GM19043 (cell line): Measurements from ENCODE around the gene CMTM2.

Experiments
- ATAC-seq: cut with Tn5 transposase; IDR thresholded peaks from one replicate; pipeline ENCODE4 v1.9.1; 2021; ENCODE audit warnings: low read depth; ENCODE audit not compliant: unreplicated experiment

Gene CMTM2

DNA sequence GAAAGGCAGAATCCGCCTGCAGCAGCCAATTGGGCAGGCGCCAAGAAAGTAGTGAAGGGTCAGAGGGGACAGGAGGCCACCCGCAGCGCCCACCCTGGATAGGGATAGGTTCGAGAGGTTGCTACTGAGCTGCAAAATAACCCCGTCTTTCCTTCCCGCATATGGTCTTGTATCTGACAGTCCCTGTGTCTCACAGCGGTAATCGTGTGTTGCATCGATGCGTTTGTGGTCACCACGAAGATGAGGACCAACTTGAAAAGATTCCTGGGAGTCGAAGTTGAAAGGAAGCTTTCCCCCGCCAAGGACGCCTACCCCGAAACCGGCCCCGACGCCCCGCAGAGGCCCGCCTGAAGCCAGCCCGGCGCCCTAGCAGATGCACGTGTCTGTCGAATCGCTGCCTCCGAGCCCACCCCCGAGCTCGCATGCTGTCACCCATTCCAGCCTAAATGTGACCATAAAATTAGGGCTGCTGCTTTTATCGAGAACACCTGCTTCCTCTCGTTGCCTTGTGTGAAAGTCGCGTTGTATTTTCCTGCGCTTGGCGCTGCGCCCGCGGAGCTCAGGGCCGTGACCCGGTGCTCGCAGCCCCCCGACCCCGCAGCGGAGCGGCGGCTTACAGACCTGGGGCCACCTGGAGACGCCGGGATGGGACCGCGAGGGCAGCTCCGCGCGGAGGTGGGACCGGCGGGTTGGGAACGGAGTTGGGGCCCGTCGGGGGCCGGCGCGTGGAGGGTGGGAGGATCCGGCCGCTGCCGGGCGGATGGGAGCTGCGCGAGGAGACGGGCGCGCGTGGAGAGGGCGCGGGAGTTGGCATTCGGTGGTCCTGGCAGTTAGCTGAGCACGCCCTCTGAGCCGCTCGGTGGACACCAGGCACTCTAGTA is at the start of gene CMTM2:
CMTM2 (plus strand) TSS at position 813 of the 881 bp plus-strand sequence. CDS start 145 bp downstream, outside the sequence.
- ATAC-seq: no peak

DNA sequence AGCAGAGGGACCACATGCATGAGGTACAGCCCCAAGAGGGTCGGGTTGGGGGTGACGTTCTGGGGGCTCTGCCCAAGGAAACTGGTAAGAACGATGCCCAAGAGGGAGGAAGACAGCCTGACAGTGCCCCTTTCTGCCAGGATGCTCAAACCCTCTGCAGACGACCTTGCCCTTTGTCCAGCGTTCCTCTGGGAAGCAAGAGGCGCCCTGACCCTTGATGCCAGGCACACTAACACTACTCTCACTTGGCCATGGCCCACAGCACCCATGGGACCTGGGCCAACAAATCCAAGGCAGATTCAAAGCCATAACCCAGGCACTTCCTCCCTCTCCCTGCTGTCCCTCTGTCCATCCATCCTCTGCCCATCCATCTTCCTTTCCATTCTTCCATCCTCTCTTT is 49.8 kb upstream of the CMTM2 start:
- ATAC-seq: no peak

GRCh38 chr16:66534376-66534799 is 44.9 kb upstream of the CMTM2 start:
- ATAC-seq: no peak

GRCh38 chr16:66536525-66536924 is 42.7 kb upstream of the CMTM2 start:
- no peak for ATAC-seq

DNA sequence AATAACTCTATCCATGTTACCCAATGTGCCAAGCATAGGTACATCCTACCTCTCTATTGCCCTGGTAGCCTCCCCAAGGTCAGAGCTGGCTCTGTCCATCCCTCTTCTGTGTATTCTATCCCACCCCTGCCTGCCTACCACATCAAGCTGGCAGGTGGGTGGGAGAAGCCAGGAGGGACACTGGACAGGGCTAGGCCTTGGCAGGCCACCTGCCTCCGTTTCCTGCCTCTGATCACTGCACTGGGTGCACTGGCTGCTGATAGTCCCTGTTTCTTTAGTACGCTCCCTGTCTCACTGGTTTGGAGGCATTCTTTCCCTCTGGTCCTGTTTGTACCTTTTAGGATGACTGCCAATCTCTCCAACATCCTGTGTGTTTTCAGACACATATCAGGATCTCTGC is 42.0 kb upstream of the CMTM2 start:
- ATAC-seq: no peak

GRCh38 chr16:66538910-66539309 is 40.4 kb upstream of the CMTM2 start:
- ATAC-seq: no peak

DNA sequence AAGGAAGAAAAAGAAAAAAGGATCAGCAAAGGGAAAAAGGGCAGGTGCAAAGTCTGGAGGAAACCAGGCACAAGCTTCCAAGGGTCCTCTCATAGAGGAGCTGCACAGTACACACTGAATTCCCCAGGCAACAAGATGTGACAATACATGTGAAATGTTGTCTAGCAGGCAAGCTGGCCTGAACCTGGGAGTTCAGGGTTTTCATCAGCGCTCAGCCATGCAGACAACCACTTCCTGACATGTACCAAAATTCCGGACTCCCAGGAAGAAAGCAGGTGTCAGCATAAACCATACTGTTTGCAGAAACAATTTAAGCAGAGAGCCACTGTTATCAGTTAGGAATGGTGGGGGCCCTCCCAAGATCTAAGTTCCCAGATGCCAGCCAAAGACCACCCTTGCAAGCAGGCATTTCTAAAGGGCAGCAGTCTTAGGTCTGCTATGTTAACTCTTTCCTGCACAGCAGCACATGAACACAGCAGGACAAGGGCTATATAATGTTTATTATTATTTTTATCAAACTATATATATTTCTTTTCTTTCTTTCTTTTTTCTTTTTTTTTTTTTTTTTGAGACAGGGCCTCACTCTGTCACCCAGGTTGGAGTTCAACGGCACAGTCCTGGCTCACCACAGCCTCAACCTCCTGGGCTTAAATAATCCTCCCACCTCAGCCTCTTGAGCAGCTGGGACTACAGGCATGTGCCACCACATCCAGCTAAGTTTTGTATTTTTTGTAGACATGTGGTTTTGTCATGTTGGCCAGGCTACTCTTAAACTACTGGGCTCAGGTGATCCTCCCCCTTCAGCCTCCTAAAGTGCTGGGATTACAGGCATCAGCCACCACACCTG is 39.4 kb upstream of the CMTM2 start:
- ATAC-seq: peak; percentile 73

DNA sequence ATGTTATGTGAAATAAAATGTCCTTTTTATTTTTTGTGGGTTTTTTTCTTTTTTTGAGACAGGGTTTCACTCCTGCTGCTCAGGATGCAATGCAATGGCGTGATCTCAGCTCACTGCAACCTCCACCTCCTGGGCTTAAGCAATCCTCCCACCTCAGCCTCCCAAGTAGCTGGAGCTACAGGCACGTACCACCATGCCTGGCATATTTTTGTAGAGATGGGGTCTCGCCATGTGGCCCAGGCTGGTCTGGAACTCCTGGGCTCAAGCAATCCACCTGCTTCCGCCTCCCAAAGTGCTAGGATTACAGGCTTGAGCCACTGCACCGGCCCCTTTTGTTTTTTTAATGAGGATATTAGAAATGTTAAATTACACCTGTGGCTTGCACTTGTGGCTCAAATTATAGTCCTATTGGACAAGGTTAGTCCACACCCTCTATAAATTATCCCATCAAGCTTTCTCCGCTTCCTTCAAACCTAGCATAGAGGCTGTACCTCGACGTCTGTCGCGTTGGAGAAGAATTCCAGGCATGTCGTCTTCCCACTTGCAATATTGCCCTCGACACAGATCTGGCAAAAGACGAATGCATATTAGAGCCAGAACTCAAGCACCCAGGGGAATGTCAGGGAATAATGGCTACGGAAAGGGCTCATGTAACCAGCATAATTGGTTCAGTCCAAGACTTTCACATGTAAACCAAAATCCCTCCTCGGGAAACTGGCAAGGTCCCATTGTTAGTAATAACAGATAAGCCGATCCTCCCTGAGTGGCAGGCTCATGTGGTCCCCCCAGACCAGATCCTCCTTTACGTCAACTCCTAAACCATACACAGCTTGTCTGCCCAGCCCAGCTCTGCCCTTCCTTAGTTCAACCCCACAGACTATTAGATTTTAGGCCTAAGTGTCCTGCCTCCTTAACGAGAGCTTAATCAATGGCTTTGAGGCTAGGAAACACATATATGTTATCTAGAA is 37.6 kb upstream of the CMTM2 start:
- ATAC-seq: no peak

DNA sequence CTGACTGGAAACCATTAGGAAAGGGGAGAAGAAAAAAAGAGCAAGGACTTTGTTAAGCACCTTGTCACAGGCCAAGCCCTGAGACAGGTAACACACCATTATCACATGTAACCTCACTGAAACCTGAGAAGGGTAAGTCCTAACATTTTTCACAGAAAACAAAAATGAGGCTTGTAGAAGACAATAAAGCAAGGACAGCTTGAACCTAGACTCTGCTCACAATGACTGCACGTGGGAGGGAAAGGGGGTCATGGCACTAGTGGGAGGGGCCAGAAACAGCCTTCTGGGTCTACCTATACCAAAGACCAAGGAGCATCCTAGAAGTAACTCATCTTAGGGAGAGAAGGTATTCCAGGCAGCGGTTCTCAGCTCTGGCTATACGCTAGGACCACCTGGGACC is 36.9 kb upstream of the CMTM2 start:
- no peak for ATAC-seq

GRCh38 chr16:66543541-66543940 is 35.7 kb upstream of the CMTM2 start:
- no peak for ATAC-seq

DNA sequence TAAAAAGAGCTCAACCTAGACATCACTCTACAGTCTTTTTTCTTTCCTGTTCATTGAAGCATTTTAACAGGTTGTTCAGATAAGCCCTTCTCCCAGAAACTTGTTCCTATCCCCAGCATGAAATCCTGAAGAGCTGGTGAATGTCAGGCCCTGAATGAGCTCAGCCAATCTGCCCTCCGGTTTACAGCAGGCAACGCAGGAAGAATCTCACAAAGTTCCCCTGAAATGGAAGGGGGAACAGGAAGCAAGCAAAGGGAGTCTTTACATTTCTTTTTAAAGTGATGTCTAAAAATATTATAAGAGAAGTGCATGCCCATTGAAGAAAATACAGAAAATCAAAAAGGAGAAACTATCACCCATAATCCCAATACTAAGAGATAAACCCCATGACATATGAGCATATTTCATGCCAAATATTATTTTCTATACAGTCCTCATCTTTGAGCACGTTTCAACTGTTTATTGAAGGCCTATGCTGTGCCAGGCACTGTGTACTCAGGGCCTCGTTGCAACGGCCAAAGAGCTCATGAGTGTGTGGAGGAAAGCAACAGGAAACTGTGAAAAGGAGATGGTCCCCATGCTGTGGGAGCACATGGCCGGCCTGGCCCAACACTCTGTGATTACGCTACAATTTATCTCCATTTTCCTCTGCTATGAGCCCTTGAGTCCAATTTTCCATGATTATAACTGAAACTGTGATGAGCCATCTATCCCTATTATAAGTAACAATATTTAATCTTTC is 35.1 kb upstream of the CMTM2 start:
- no peak for ATAC-seq

GRCh38 chr16:66547101-66547989 is 31.9 kb upstream of the CMTM2 start:
- ATAC-seq: no peak

DNA sequence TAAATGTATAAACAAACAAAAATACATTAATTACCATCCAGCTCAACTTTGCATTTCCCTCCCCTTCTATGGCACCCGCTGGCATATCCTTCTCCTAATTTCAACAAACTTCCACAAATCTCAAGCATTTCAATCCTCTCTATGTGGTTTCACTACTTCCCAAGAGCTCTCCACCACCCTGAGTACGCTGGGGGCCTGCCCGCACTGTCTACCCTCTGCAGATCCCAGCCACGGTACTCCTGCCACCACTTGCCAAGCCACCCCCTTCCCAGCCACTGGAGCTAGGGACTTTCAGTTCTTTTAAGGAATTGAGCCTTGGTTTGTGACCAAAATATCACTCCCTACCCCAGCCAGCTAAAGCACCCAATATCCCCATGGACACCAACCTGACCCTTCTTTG is 31.2 kb upstream of the CMTM2 start:
- no peak for ATAC-seq

GRCh38 chr16:66548868-66549267 is 30.4 kb upstream of the CMTM2 start:
- no peak for ATAC-seq

DNA sequence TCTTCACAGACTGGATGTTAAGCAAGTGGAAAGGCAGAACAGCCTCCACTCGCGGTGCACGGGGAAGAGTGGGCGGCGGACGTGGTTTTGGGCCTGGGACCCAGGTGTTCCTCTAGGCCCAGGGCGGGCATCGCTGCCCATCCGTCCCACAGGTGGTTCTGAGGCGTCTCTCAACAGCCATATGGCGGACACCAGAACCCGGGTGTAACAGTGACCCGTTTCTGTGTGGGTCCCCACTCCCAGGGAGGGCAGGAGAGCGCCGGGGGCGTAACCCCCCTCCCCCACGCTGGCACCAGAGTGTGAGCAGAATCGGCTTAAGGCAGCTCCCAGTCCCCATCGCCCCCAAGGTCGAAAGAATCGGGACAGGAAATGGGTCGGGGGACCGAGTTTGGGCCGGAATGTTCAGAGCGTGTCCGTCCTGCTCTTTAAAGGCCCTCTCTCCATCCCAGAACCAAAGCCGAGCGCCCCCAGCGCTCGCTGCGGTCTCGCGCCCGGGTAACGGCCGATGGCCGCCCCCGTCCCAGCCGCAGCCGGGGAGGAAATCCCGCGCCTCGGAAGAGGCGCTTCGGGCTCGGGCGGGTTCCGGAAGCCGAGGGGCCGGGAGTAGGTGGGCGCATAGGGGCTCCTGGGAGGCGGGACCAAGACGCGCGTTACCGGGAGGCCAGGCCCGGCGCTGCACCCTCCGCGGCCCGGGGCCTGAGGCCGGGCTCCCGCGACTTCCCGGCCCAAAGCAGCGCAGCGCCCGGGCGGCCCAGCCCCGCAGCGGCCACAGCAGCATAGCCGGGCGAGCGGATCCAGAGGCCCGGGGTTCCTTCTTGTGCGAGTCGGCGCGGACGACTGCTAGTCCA is 29.8 kb upstream of the CMTM2 start, which contains the start of gene TK2:
TK2 (minus strand) TSS at position 839 of the 848 bp plus-strand sequence; CDS start at position 778, 61 bp downstream.
- no peak for ATAC-seq

DNA sequence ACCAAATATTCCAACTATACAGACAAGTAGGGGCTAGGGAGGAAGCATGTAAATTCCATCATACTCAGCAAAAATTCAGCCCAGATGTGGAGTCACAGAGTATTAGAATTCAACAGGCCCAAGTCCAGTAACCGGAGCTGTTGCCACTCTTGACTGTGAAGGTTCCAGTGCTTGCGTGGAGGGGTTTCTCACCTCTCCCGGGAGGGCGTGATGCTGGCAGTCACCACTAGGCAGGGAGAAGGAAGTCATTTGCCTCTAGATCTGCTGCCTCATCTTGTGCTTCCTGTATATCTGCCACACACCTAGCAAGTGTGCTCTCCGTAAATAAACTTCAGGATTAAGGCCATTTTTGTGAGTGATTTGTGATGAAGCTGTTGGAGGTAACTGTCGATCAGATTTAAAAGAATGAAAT is 27.9 kb upstream of the CMTM2 start:
- no peak for ATAC-seq

- ATAC-seq: no peak
Observed at GRCh38 chr16:66551788-66552285, 27.4 kb upstream of the CMTM2 start.
